H1 (cell line): Measurements from ENCODE around the gene NME7. TPM values are rescaled to one million over a fixed set of nuclear protein-coding genes. Genes with fewer than 3 reads are reported as not detected.

Experiments
- SIX5 ChIP-seq: IDR thresholded peaks from 2 replicates; pipeline ENCODE4 v1.6.1; 2011; ENCODE audit warnings: mild to moderate bottlenecking, low read depth, low read length
- USF2 ChIP-seq: IDR thresholded peaks from 2 replicates; pipeline ENCODE4 v1.6.1; 2011; ENCODE audit warnings: low read length, improper control_type of control experiment
- polyA plus RNA-seq, 7 experiments: library from polyadenylated mRNA; depleted of rRNA in 3 of 7; stranded (reverse) in 5 of 7; unstranded in 2 of 7; fragments of >200 nt in 5 of 7; fragments of 200-250 nt in 2 of 7; gene quantifications; 1 replicate in 5 of 7; 2 replicates in 1 of 7; 4 replicates in 1 of 7; pipeline versions ENCODE4 v1.2.1 to v1.2.3, GENCODE V29; 2011 to 2013; ENCODE audit warnings: missing spikeins in 2 of 7, mixed read lengths in 2 of 7
- total RNA-seq: library from RNA; stranded (reverse); fragmentation: NEBNext Ultra II Directional; extraction: Animal tissue kit (Norgen Biotek cat#: 25700); gene quantifications from 2 replicates; pipeline ENCODE4 v1.2.1, GENCODE V29; 2021
- TF ChIP-seq, protein P1 (sequence below): IDR thresholded peaks from 2 replicates; pipeline ENCODE4 v1.6.1; 2012; ENCODE audit warnings: inconsistent platforms

The NME7 gene
- total and polyA plus RNA-seq, 2 of the 8 experiments (the other 6 are each of a cell fraction or from before 2014, with no cell fraction given) = 11.6 to 28.5 TPM

GRCh38 chr1:169260478-169261151, 107.0 kb downstream of the NME7 start (continued):
- TF ChIP-seq, protein P1, sequence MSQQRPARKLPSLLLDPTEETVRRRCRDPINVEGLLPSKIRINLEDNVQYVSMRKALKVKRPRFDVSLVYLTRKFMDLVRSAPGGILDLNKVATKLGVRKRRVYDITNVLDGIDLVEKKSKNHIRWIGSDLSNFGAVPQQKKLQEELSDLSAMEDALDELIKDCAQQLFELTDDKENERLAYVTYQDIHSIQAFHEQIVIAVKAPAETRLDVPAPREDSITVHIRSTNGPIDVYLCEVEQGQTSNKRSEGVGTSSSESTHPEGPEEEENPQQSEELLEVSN = no peak
- TF ChIP-seq SIX5 = no peak
- TF ChIP-seq USF2 = no peak
